Activated CD8-positive, alpha-beta memory T cell treated with anti-CD3 and anti-CD28 coated beads, Interleukin-2, amount 10 ng/mL, durations not matched to agents 7 days and 5 days (primary cell): ENCODE data around the gene ARID3B. TPM values are rescaled to one million over a fixed set of nuclear protein-coding genes. Genes with fewer than 3 reads are reported as not detected.

Experiments
- ATAC-seq: fragments of 150-1000 bp; cut with Tn5 transposase; one replicate; pipeline ENCODE4 v1.10.0; 2021; ENCODE audit warnings: moderate library complexity
- CTCF ChIA-PET: fragments of 350-600 bp; sonication (Branson Sonifier 250); formaldehyde crosslinking; loops from one replicate; lab custom pipeline; 2021; ENCODE audit warnings: antibody characterized with exemption; lab: Charles Lee
- DNase-seq: peaks from one replicate; pipeline ENCODE4 v3.0.0-alpha.2; 2020
- H3K27ac Mint-ChIP-seq: one replicate; pipeline ENCODE4 v1.8.0; 2021; ENCODE audit warnings: mild to moderate bottlenecking, mixed read lengths
- H3K27me3 Mint-ChIP-seq: one replicate; pipeline ENCODE4 v1.8.0; 2021; ENCODE audit warnings: mixed read lengths
- H3K36me3 Mint-ChIP-seq: one replicate; pipeline ENCODE4 v1.8.0; 2021; ENCODE audit warnings: mild to moderate bottlenecking, mixed read lengths
- H3K4me1 Mint-ChIP-seq: one replicate; pipeline ENCODE4 v1.8.0; 2021; ENCODE audit warnings: mixed read lengths
- H3K4me3 Mint-ChIP-seq: one replicate; pipeline ENCODE4 v1.8.0; 2021; ENCODE audit warnings: mild to moderate bottlenecking, moderate library complexity, mixed read lengths
- H3K9me3 Mint-ChIP-seq: one replicate; pipeline ENCODE4 v1.8.0; 2022; ENCODE audit warnings: low read depth, mixed read lengths
- total RNA-seq, 2 experiments: library from RNA; stranded (reverse); gene quantifications; one replicate each; pipeline ENCODE4 v1.2.3, GENCODE V29; 2021

Gene ARID3B
- total RNA-seq, 2 experiments from 2014 or later, result 56.0 to 63.6 TPM

GRCh38 chr15:74603789-74604705 is 63.0 kb downstream of the ARID3B start:
- ATAC-seq (no peak), DNase-seq (no peak)
- no peaks in the 10 kb centered on the region for H3K36me3 Mint-ChIP-seq
- no peaks in the 10 kb centered on the region for H3K9me3 Mint-ChIP-seq
- H3K27ac Mint-ChIP-seq, result no peak overlapping the region
- H3K27me3 Mint-ChIP-seq, result no peaks in the 10 kb centered on the region
- H3K4me3 Mint-ChIP-seq, result no peak overlapping the region
- peaks cover 7% of the 10 kb centered on the region for H3K4me1 Mint-ChIP-seq
- CTCF ChIA-PET, result interaction anchor here (0.6 kb wide), 1 partner anchor 493 kb away, joined by 3 read pairs; no protein-coding TSS in a partner anchor

- H3K36me3 Mint-ChIP-seq, result no peaks in the 10 kb centered on the region
- CTCF ChIA-PET, result no interaction called here
- DNase-seq, result no peak
- no peaks in the 10 kb centered on the region for H3K27me3 Mint-ChIP-seq
- no peak for ATAC-seq
- no peak overlapping the region for H3K27ac Mint-ChIP-seq
- no peaks in the 10 kb centered on the region for H3K4me1 Mint-ChIP-seq
- H3K4me3 Mint-ChIP-seq, result no peak overlapping the region
- no peaks in the 10 kb centered on the region for H3K9me3 Mint-ChIP-seq
These were observed 64.2 kb downstream of the ARID3B start for GRCh38 chr15:74604983-74605794.

GRCh38 chr15:74605795-74606150 is 64.8 kb downstream of the ARID3B start:
- no peak overlapping the region for H3K27ac Mint-ChIP-seq
- ATAC-seq (no peak), DNase-seq (no peak)
- CTCF ChIA-PET, result interaction anchor here (2.3 kb wide), 1 partner anchor 15 kb away, joined by 7 read pairs; no protein-coding TSS in a partner anchor
- H3K4me3 Mint-ChIP-seq, result no peak overlapping the region
- H3K27me3 Mint-ChIP-seq, result no peaks in the 10 kb centered on the region
- no peaks in the 10 kb centered on the region for H3K4me1 Mint-ChIP-seq
- no peaks in the 10 kb centered on the region for H3K36me3 Mint-ChIP-seq
- no peaks in the 10 kb centered on the region for H3K9me3 Mint-ChIP-seq

GRCh38 chr15:74608786-74609185 is 67.8 kb downstream of the ARID3B start:
- DNase-seq (no peak), ATAC-seq (no peak)
- H3K4me3 Mint-ChIP-seq, result no peak overlapping the region
- H3K36me3 Mint-ChIP-seq, result no peaks in the 10 kb centered on the region
- no peak overlapping the region for H3K27ac Mint-ChIP-seq
- CTCF ChIA-PET, result interaction anchor here (1.1 to 2.0 kb wide), 4 partner anchors 8 to 226 kb away, joined by 3 to 7 read pairs (median 3); no protein-coding TSS in a partner anchor
- no peaks in the 10 kb centered on the region for H3K4me1 Mint-ChIP-seq
- no peaks in the 10 kb centered on the region for H3K9me3 Mint-ChIP-seq
- H3K27me3 Mint-ChIP-seq, result no peaks in the 10 kb centered on the region

- Mint-ChIP-seq H3K4me3 (no peak overlapping the region), H3K4me1 (peaks cover 2% of the 10 kb centered on the region), H3K9me3 (no peaks in the 10 kb centered on the region), H3K27me3 (no peaks in the 10 kb centered on the region), H3K27ac (no peak overlapping the region), H3K36me3 (no peaks in the 10 kb centered on the region)
- DNase-seq, result no peak
- CTCF ChIA-PET, result interaction anchor here (1.3 kb wide), 2 partner anchors 9 to 12 kb away, joined by 3 read pairs; no protein-coding TSS in a partner anchor
- ATAC-seq, result no peak
These were observed 68.9 kb downstream of the ARID3B start for GRCh38 chr15:74609938-74610301.

- Mint-ChIP-seq H3K9me3 (no peaks in the 10 kb centered on the region), H3K27me3 (no peaks in the 10 kb centered on the region), H3K4me1 (peaks cover 2% of the 10 kb centered on the region), H3K4me3 (no peak overlapping the region), H3K27ac (no peak overlapping the region), H3K36me3 (no peaks in the 10 kb centered on the region)
- DNase-seq, result no peak
- ATAC-seq, result no peak
- CTCF ChIA-PET, result interaction anchor here (1.3 to 2.2 kb wide), 3 partner anchors 9 to 228 kb away, joined by 3 to 5 read pairs (median 3); no protein-coding TSS in a partner anchor
These were observed 69.4 kb downstream of the ARID3B start for GRCh38 chr15:74610302-74610951.

- Mint-ChIP-seq H3K4me1 (peaks cover 2% of the 10 kb centered on the region), H3K9me3 (no peaks in the 10 kb centered on the region), H3K4me3 (no peak overlapping the region), H3K27ac (no peak overlapping the region), H3K36me3 (peaks cover 1% of the 10 kb centered on the region), H3K27me3 (no peaks in the 10 kb centered on the region)
- ATAC-seq (no peak), DNase-seq (no peak)
- CTCF ChIA-PET, result interaction anchor here (1.3 to 2.2 kb wide), 2 partner anchors 8 to 229 kb away, joined by 3 to 5 read pairs; no protein-coding TSS in a partner anchor
These were observed 70.3 kb downstream of the ARID3B start for GRCh38 chr15:74611341-74611740.

GRCh38 chr15:74611834-74612233 is 70.8 kb downstream of the ARID3B start:
- CTCF ChIA-PET, result interaction anchor here (2.2 to 3.0 kb wide), 3 partner anchors 14 to 230 kb away, joined by 5 to 12 read pairs (median 11); partner anchors contain the start of gene ARID3B
- no peak overlapping the region for H3K27ac Mint-ChIP-seq
- no peaks in the 10 kb centered on the region for H3K9me3 Mint-ChIP-seq
- H3K27me3 Mint-ChIP-seq, result no peaks in the 10 kb centered on the region
- peaks cover 6% of the 10 kb centered on the region for H3K36me3 Mint-ChIP-seq
- peaks cover 7% of the 10 kb centered on the region for H3K4me1 Mint-ChIP-seq
- ATAC-seq (no peak), DNase-seq (no peak)
- no peak overlapping the region for H3K4me3 Mint-ChIP-seq

GRCh38 chr15:74612677-74613076 is 71.7 kb downstream of the ARID3B start:
- CTCF ChIA-PET, result interaction anchor here (0.7 to 13.1 kb wide), 6 partner anchors 15 to 244 kb away, joined by 3 to 172 read pairs (median 12); partner anchors contain the start of gene ARID3B
- Mint-ChIP-seq H3K4me3 (no peak overlapping the region), H3K27ac (no peak overlapping the region), H3K27me3 (no peaks in the 10 kb centered on the region), H3K4me1 (peaks cover 15% of the 10 kb centered on the region), H3K36me3 (peaks cover 13% of the 10 kb centered on the region), H3K9me3 (no peaks in the 10 kb centered on the region)
- no peak for ATAC-seq
- no peak for DNase-seq

GRCh38 chr15:74613089-74613952 is 72.3 kb downstream of the ARID3B start:
- ATAC-seq (no peak), DNase-seq (no peak)
- Mint-ChIP-seq H3K36me3 (peaks cover 15% of the 10 kb centered on the region), H3K9me3 (no peaks in the 10 kb centered on the region), H3K27me3 (no peaks in the 10 kb centered on the region), H3K4me3 (no peak overlapping the region), H3K27ac (peak overlapping the region; percentile 48), H3K4me1 (peaks cover 22% of the 10 kb centered on the region)
- CTCF ChIA-PET, result interaction anchor here (0.7 to 13.1 kb wide), 9 partner anchors 10 to 245 kb away, joined by 3 to 172 read pairs (median 6); partner anchors contain the start of genes ARID3B and UBL7

- DNase-seq (no peak), ATAC-seq (no peak)
- Mint-ChIP-seq H3K9me3 (no peaks in the 10 kb centered on the region), H3K4me3 (peak overlapping the region; percentile 55), H3K27me3 (no peaks in the 10 kb centered on the region), H3K27ac (peak overlapping the region; percentile 46), H3K36me3 (peaks cover 15% of the 10 kb centered on the region), H3K4me1 (peaks cover 27% of the 10 kb centered on the region)
- CTCF ChIA-PET, result interaction anchor here (0.8 to 13.1 kb wide), 11 partner anchors 9 to 240 kb away, joined by 3 to 172 read pairs (median 5); partner anchors contain the start of genes ARID3B and UBL7
These were observed 73.1 kb downstream of the ARID3B start for GRCh38 chr15:74613953-74614743.
